ENCODE results near the gene FBXO31. TPM values are rescaled to one million over a fixed set of nuclear protein-coding genes. Genes with fewer than 3 reads are reported as not detected.

FBXO31 gene
- total and polyA plus RNA-seq, 2 of the 13 experiments (the other 11 are each of a cell fraction or from before 2014, with no cell fraction given) = 92.4 to 101 TPM

DNA sequence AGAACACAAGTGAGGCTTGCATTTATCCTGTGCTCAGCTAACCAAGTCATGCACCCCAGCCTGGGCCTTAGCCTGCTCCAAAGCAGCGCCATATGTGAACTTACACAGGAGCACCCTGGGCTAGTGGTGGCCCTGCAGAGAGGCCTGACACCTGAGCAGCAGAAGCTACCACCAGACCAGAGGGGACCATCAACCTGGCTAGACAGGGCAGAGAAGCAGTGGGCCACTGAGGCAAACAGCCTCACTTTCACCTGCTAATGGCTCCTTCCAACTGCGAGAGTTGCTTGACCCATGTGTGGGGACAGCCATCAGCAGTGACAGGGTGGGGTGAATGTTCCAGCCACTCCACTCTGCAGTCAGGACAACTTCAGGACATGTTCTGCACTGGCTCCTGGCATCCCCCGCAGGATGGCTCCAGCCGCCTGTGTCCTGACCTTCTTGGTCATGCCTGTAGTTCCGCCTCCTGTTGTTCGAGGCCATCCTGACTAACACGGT is 63.5 kb downstream of the FBXO31 start:
- WGBS (ENCODE audit: low lambda C conversion rate) = 99% methylated on average over 7 of the region's 7 CpGs
- POLR2A ChIA-PET = interaction anchor here (4.4 kb wide), 1 partner anchor 68 kb away, joined by 62 read pairs; no protein-coding TSS in a partner anchor
- Histone ChIP-seq H3K9ac (ENCODE audit: insufficient read depth, low read depth, low read length) (no peak overlapping the region), H3K79me2 (ENCODE audit: insufficient read depth, low read length) (peaks cover 17% of the 10 kb centered on the region), H3K4me3 (replicated peaks in 1 of 3; ENCODE audit: insufficient read depth in 1 of 3, low read depth in 2 of 3, low read length in 3 of 3) (no peak overlapping the region), H3K27ac (ENCODE audit: extremely low read length, insufficient read depth, low read length) (no peak overlapping the region), H3K27me3 (ENCODE audit: control insufficient read depth in 1 of 2, insufficient read depth in 2 of 2, low read length in 2 of 2) (no peaks in the 10 kb centered on the region; a peak in 1 of 5 replicates), H3K4me1 (ENCODE audit: insufficient read depth, low read length) (peaks cover 25% of the 10 kb centered on the region), H4K20me1 (ENCODE audit: insufficient read depth, low read length) (peaks cover 18% of the 10 kb centered on the region; the same call in 1 of the 2 replicates), H2AFZ (ENCODE audit: low read length) (no peak overlapping the region), H3K9me3 (ENCODE audit: low read length) (no peaks in the 10 kb centered on the region), H3K36me3 (replicated peaks in 1 of 2; ENCODE audit: control insufficient read depth in 1 of 2, insufficient read depth in 2 of 2, low read length in 2 of 2) (peaks cover 5 to 18% of the 10 kb centered on the region in 2 experiments; a peak in 3 of 5 replicates), H3K4me2 (ENCODE audit: low read depth, low read length) (no peak overlapping the region)
- FAIRE-seq = no peak
- intact Hi-C loops (cut with micrococcal nuclease; ENCODE audit: unreplicated experiment) = loop anchor here (5.0 kb wide), 1 partner anchor 37 kb away; no protein-coding TSS in a partner anchor
- ATAC-seq = no peak
- in situ Hi-C loops (cut with HindIII; ENCODE audit: extremely low pct_ligation_motif_present, low pct_unique_long_range_greater_than_20kb) = no loop called here
- BruUV-seq (replicated peaks) = no TSS peak
- DNase-seq (ENCODE audit: low spot score) = no peak
- CTCF ChIA-PET (ENCODE audit: low intra/inter-chr PET ratio, low total read pairs) = no interaction called here
- peak; percentile 97 for TF ChIP-seq RBM22 (optimal IDR thresholded peaks at IDR 0.05; ENCODE audit: low read length)
- TF ChIP-seq, protein P1, sequence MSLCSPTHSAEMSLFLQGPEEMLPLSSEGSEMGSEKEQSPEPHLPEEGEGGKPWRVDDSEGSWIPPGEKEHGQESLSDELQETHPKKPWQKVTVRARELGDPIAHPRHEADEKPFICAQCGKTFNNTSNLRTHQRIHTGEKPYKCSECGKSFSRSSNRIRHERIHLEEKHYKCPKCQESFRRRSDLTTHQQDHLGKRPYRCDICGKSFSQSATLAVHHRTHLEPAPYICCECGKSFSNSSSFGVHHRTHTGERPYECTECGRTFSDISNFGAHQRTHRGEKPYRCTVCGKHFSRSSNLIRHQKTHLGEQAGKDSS (CRISPR knock-in tag; IDR thresholded peaks at IDR 0.05; ENCODE audit: borderline replicate concordance, low read depth) = 0 out of 2 replicates have a peak, but pooled peaks have one; percentile 15
- TF ChIP-seq, protein P2, sequence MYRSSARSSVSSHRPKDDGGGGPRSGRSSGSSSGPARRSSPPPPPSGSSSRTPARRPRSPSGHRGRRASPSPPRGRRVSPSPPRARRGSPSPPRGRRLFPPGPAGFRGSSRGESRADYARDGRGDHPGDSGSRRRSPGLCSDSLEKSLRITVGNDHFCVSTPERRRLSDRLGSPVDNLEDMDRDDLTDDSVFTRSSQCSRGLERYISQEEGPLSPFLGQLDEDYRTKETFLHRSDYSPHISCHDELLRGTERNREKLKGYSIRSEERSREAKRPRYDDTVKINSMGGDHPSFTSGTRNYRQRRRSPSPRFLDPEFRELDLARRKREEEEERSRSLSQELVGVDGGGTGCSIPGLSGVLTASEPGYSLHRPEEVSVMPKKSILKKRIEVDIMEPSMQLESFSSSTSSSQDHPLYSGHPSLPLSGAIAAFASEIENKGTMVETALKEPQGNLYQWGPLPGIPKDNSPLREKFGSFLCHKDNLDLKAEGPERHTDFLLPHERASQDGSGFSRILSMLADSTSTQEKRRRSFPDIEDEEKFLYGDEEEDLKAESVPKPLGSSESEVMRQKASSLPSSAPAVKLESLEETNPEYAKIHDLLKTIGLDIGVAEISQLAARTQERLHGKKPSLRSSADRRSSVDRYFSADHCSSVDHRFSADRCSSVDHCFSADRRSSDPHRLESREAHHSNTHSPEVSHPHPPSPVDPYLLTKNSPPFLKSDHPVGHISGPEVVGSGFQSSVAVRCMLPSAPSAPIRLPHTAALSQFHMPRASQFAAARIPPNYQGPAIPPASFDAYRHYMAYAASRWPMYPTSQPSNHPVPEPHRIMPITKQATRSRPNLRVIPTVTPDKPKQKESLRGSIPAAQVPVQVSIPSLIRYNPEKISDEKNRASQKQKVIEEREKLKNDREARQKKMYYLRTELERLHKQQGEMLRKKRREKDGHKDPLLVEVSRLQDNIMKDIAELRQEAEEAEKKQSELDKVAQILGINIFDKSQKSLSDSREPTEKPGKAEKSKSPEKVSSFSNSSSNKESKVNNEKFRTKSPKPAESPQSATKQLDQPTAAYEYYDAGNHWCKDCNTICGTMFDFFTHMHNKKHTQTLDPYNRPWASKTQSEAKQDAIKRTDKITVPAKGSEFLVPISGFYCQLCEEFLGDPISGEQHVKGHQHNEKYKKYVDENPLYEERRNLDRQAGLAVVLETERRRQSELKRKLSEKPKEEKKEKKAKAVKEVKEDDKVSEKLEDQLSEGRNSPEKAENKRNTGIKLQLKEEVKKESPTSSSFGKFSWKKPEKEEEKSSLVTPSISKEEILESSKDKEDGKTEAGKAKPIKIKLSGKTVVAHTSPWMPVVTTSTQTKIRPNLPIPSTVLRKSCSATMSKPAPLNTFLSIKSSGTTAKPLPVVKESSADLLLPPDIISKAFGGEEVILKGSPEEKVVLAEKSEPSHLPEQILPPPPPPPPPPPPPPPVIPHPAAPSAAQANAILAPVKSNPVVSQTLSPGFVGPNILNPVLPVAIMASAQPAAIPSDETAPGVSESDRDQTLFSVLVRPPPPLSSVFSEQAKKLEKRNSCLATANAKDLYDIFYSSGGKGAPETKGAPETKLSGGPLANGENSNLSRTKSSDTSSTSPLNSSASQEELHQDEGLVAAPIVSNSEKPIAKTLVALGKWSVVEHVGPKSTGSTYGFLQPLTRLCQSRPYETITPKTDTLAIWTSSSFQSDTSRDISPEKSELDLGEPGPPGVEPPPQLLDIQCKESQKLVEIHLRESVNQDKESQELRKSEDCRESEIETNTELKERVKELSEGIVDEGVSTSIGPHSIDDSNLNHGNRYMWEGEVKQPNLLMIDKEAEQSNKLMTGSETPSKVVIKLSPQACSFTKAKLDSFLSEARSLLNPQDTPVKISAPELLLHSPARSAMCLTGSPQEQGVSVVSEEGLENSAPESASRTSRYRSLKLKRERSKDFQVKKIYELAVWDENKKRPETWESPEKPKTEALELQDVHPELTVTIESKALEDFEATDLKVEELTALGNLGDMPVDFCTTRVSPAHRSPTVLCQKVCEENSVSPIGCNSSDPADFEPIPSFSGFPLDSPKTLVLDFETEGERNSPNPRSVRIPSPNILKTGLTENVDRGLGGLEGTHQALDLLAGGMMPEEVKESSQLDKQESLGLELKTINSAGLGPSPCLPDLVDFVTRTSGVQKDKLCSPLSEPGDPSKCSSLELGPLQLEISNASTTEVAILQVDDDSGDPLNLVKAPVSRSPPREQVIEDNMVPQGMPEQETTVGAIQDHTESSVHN (CRISPR knock-in tag; IDR thresholded peaks at IDR 0.05) = peak; percentile 89; the same call in 1 of the 2 replicates
- TF ChIP-seq CCDC6 (CRISPR knock-in tag; IDR thresholded peaks at IDR 0.05) = 0 out of 2 replicates have a peak, but pooled peaks have one; percentile 41
- TF ChIP-seq ZNF788 (CRISPR knock-in tag; IDR thresholded peaks at IDR 0.05; ENCODE audit: borderline replicate concordance) = 0 out of 2 replicates have a peak, but pooled peaks have one; percentile 19
- TF ChIP-seq, protein P3, sequence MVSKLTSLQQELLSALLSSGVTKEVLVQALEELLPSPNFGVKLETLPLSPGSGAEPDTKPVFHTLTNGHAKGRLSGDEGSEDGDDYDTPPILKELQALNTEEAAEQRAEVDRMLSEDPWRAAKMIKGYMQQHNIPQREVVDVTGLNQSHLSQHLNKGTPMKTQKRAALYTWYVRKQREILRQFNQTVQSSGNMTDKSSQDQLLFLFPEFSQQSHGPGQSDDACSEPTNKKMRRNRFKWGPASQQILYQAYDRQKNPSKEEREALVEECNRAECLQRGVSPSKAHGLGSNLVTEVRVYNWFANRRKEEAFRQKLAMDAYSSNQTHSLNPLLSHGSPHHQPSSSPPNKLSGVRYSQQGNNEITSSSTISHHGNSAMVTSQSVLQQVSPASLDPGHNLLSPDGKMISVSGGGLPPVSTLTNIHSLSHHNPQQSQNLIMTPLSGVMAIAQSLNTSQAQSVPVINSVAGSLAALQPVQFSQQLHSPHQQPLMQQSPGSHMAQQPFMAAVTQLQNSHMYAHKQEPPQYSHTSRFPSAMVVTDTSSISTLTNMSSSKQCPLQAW (CRISPR knock-in tag; IDR thresholded peaks at IDR 0.05) = peak; percentile 17; the same call in 1 of the 2 replicates
- TF ChIP-seq ZNF605 (CRISPR knock-in tag; IDR thresholded peaks at IDR 0.05) = 0 out of 2 replicates have a peak, but pooled peaks have one; percentile 1
- TF ChIP-seq, protein P4, sequence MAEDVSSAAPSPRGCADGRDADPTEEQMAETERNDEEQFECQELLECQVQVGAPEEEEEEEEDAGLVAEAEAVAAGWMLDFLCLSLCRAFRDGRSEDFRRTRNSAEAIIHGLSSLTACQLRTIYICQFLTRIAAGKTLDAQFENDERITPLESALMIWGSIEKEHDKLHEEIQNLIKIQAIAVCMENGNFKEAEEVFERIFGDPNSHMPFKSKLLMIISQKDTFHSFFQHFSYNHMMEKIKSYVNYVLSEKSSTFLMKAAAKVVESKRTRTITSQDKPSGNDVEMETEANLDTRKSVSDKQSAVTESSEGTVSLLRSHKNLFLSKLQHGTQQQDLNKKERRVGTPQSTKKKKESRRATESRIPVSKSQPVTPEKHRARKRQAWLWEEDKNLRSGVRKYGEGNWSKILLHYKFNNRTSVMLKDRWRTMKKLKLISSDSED (CRISPR knock-in tag; IDR thresholded peaks at IDR 0.05) = no peak
- TF ChIP-seq ZNF296 (CRISPR knock-in tag; conservative IDR thresholded peaks at IDR 0.05) = no peak
- peak; percentile 47; the same call in 1 of the 2 replicates for TF ChIP-seq KDM2A (CRISPR knock-in tag; IDR thresholded peaks at IDR 0.05; ENCODE audit: borderline replicate concordance, low read depth)
- 0 out of 2 replicates have a peak, but pooled peaks have one; percentile 57 for TF ChIP-seq SMAD1 (CRISPR knock-in tag; IDR thresholded peaks at IDR 0.05; ENCODE audit: borderline replicate concordance, low read depth)

Measured in HepG2 (cell line).